Ammon's horn (tissue), 1 donor: ENCODE data around the gene PLA1A.

Experiments
- DNase-seq: peaks from one replicate; pipeline ENCODE4 v3.0.0-alpha.2; 2016; ENCODE audit warnings: low spot score

Gene PLA1A

DNA sequence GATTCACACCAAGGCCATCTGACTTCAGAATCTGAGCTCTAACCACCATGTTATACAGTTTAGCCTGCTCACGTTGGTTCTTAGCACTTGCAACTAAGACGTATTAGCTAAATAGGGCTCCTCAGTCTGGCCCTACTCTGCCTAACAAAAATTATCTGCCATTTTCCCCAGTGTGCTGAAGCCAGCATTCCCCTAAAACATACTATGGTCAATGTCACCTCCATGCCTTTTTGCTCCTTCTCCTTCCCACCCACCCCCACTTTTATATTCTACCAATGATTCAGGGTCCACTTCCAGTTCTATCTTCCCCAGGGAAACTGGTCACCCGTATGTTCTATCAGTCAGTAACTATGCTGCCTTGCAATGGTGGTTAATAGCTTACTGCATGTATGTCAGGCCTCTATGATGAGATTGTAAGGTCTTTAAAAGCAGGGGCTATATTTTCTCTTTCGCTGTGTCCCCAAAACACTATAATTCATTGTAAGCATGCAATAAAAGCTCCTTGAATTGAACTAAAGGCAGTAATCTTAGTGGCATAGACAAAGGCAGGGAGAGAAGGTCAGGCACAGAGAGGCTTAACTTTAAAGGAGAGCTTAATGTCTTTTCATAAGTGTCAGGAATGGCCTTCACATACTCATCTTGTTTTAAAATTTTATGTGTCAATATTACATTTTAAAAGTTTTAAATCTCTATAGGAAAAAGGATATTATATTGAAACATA, 39.4 kb downstream of the PLA1A start:
- no peak for DNase-seq

DNA sequence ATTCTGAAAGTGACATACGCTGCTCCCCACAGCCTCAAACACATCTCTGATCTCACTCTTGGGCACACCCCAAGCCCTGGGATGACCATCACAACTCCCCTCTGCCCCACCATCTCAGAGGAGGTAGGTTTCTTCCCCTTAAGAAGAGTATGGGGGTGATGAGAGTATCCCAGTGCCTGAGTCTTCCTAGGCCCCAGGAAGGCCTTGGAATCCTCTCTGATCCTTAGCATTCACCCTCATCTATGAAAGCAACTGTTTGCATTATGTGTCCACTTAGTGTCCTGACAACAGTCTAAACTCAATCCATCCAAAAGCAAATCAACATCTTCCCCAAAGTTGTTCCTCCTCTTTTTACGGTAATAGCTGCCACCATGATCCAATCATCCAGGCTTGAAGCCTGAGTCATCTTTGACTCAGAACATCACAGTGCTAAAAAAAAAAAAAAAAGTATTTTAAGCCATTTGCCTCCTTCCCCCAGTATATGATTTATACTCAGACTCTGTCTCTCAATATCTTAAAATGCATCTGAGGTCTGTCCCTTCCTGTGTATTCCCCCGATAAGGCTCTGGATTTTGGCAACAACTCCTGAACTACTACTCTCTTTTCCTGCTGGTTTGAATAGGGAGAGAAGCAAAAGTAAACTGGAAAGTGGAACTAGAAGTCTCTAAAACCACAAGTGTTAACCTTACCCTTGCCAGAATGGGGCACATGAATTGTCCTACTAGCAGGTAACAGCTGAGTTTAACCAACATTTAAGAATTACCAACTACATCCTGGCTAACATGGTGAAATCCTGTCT, 40.2 kb downstream of the PLA1A start:
- DNase-seq, result no peak

DNA sequence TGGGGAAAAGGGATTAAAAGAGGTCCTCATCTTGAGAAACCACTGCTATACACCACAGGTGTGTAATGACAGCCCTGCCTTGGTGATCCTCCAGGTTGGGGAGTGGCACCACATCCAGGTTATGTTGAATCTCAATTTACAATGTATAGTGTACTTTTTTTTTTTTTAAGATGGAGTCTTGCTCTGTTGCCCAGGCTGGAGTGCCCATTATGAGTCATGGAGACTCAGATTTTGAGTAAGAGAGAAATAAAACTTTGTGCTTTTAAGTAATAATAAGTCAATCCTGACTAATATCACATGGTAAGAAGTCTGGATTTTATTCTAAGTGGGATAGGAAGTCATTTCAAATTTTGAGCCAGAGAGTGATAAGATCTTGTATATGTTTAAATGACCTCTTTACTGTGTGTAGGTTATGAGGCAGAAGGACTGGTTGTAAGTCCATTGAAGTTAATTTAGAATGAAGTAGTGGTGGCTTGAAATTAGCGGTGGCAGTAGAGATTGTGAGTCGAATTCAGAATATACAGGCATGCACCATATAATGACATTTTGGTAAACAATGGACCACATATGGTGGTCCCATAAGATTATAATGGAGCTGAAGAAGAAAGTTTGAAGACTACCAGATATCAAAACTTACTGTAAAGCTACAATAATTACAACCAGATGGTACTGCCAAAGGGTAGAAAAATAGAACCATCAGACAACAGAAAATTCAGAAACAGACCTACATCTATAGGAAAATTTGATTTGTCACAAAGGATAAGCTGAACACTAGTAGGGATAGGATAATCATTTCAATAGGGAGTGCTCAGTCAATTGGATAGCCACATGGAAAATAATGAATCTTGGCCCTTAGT, 42.0 kb downstream of the PLA1A start:
- no peak for DNase-seq

DNA sequence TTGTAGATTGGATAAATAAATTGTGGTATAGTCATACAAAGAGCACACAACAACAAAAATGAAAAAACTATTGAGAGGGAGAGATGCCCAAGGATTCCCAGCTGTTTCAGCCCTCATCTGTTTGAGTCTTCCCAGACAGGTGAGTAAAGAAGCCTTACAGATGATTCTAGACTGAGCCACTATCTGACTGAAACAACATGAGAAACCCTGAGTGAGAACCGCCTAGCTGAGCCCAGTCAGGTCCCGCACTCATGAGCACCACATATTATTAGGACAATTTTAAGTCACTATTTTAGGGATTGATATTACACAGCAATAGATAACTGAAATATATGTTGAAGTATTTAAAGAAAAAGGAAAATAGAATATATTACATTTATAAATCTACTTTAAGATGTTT, 43.7 kb downstream of the PLA1A start:
- no peak for DNase-seq

DNA sequence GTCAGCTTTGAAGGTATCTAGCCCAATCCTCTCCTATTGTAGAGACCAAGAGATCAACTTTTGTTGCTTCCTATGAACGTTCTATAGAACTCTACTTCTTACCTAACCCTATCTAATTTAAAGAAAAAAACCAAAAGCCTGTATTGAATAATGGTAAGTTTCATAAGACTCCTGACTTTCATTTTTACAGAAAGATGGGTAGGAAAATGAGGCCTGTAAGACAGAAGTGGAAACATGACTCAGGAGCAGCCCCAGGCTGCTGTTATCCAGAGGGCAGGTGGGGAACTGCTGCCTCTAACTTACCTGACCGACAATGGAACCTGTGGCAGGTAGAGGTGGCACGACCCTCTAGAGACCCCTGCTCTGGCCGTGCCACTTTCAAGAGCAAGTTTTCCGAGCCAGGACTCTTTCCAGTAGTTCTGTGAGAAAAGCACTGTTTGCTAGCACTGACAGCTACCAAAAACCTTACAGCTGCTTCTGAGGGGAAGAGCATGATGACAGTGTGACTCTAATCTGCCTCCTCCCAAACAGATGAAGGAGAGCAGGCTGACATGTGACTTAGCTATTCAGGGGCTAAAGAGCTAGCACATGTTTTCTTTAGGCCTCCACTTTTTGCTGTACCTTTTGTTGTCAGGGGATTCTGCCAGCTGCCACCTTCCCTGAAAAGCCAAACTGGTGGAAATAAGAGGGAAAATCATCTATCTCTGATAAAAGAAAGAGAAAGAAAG, 45.2 kb downstream of the PLA1A start:
- DNase-seq, result no peak

DNA sequence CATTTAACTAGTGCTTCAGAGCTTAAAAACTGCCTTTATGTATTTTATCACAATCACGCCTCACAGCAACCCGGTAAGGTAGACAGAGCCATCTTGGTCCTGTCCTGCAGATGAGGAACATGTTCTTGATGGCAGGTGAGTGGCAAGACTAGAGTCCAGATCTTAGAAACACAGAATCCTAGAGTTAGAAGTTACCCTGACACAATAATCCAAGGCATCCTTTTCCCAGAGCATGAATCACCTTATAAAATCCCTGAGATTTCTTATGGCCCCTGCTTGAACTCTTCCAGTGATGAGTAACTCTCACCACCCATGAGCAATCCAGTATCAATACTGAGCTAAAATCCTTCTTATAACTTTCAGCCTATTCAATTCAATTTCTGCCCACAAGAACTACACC, 45.8 kb downstream of the PLA1A start:
- no peak for DNase-seq

DNA sequence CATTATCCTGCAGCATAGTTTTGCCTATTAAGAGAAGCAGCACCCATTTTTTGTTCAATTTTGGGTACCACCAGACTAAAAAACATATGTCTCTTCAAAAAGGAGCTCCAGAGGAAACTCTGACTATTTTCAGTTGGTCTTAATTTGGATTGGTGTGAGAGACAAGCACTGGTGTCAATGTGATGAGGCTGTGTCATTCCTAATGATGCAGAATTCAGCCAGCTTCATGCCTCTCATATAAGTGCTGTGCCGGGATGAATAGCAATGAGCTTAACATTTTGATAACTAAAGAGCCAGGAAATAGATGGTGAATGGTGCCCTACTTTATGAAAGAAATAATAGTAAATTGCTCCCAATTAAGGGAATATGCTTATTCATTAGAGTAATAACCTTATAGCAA, 46.8 kb downstream of the PLA1A start:
- no peak for DNase-seq

DNA sequence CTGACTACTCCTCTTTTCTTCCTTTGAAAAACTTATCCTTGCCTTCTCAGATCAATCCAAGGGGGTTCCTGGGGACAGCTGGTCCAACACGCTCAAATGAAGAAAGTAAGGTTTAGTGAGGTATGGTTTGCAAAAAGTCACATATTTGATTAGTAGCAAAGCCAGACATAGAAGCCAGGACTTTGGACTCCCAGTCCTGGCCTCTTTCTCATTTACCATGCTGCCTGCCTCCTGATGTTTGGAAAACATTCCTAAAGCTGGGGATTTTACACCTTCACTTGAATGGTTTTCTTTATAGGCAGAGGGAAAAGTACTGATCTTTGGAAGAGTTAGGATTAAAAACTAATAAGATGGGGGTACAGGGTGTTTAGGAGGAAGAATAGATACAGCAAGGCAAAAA, 48.1 kb downstream of the PLA1A start:
- DNase-seq, result no peak

DNA sequence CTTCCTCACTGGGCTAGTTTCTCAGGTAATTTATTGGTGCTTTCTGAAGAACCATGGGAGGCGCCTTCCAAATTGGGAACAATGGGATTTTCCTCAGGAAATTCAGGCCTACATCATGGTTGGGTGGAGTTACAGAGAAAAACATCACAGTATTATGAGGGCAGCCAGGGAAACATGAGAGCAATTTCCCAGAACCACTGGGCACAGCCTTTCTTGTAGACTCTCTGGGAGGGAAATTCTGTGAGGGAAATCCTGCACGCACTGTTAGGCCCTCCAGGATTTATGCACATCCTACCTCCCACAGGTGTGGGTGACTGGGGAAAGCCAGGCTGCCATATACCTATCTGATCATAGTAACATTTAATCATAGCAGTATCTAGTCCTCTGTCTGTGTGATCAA, 49.5 kb downstream of the PLA1A start:
- DNase-seq, result no peak

DNA sequence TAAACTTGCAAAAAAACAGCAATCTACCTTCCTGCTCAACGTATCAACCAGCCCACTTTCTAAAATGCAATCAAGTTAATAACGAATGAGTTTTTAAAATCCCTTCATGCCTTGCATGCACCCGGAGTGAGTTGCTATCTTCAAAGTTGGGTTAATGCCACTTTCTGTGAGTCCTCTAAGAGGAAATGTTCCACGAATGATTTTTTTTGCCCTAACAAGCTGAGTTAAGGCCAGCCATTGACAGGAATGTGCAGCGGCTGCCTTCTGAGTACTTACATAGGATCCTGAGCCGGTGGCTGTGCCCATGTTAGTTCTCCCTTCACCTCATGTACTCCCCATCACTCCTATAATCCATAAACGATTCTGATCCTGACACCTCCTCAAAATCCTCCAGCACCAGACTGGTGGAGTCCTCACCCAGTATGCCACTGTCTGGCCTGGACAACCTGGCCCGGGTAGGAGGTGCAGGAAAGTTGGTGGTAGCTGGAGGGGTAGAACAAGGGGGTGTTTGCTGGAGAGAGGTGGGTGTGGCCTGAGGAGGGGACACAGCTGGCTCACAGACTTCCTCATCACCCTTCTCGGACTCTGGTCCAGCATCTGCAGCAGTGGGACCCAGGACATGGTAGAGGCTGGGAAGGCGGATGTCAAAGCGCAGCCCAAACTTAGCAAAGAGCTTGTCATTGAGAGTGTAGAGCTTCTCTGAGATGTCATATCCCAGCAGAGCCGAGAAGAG, 50.3 kb downstream of the PLA1A start:
- DNase-seq, result no peak

DNA sequence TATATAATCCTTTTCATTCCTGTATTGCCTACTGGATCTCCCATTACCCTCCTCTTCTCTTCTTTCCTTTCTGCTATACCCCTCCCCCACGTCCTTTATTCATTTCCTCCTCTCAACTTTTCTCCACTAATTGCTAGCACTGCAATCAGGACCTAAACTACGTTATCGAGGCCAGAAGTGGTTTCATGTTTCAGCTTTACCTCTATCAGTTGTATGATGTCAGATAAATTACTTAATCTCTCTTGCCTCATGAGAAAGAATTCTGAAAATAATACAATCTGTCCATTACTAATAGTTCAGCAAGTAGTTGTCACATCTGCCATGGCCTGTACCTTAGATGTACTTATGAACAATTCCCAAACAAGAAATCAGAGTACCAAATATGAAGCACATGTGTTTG, 52.1 kb downstream of the PLA1A start:
- DNase-seq, result no peak

DNA sequence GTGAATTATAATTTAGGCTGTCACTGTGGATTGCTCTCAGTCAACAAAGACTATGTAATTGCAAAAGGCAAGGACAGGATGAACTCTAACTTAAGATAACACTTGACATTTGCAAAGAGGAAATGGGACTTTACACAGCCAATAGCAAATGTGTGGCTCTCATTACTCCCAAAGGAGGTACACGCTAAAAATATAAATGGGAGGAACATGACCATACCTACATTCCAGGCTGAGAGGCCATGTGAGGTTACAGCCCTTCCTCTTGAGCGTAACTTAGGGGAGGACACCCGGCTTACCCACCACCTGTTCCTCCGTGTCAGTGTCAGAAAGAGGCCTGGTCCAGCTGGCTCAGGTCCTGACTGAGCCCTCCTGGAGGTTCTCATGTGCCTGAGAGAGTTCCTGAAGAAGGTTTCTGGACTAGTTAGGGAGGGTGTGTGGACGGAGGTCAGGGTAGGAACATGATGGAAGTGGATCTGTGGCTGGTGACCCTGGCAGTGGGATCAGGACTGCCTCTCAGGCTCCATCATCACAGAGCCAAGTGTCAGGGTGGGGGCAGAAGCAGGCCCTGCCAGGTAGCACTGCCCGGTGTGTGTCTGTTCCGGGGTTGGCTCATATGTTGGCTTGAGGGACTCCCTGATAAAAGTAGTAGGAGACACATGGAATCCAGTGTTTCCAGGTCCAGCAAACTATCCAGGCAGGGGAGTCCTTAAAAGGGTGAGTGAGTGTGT, 54.8 kb downstream of the PLA1A start:
- no peak for DNase-seq

DNA sequence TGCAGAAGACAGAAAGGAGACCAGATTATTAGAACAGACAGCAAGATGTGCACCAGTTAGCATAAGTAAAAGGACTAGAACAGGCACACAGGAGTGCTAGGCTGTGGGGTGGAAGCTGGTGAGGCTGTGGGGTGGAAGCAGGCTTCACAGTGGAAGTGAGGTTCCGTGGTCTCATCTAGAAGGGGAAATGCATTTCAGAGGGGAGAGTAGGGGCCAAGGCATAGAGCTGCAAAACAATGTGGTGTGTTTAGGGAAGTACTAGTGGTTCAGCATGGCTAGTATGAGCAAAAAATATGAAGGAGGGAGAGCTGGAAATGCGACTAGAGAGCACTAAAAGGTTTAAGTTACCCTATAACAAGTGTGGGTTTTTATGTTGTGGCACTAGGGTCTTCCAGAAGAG, 56.2 kb downstream of the PLA1A start:
- DNase-seq, result peak; percentile 33

DNA sequence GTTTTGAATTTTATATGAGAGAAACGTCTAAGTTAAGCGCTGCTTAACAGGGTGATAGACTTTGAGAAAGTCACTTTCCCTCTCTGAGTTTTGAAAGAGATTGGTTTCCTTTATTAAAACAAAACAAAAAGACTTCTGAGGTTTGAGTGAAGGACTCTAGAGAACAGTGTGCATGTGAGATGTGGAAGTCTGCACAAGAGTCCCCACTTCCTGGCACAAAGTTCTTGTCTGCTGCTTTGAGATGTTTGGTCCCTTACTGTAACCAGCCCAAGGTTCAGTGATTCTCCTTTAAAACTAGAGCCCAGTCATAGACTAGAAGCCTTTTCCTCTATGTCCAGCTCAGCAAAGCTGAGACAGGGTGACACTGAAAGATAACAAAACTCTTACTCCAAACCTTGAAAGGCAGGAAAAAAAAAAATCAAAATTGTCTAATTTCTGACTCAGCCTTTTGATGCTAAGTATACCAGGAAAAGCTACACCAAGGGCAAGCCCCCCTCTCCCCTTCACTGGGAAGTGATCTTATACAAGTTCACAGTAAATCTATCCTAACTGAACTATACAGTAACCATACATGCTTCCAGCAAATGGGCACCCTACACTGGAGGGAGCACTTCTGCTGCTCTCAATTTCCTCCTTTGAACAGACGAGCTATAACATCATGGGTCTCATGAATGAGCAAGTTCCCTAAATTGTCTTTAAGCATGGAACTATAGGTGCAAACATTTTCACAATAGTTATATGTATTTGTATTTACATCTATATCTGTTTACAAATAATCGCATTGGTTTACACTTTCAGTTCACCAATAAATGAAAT, 60.4 kb downstream of the PLA1A start:
- DNase-seq, result peak; percentile 29

DNA sequence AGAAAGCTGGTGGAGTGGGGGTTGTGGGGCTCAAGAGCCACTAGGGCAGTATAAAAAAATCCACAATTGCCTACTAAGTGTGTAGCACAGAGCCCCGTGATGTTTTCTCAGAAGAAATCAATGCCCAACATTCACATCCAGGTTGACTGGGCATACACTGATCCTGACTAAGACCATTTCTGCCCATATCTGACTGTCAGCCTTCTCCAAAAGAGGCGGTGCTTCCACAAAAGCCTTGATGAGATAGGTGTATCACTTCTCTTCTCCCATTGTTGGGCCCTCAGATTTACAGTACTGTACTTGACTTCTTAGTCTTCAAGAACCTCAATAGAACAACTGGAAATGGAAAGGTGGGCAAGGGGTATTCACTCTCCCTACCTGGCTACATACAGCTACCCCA, 61.3 kb downstream of the PLA1A start:
- DNase-seq, result no peak

DNA sequence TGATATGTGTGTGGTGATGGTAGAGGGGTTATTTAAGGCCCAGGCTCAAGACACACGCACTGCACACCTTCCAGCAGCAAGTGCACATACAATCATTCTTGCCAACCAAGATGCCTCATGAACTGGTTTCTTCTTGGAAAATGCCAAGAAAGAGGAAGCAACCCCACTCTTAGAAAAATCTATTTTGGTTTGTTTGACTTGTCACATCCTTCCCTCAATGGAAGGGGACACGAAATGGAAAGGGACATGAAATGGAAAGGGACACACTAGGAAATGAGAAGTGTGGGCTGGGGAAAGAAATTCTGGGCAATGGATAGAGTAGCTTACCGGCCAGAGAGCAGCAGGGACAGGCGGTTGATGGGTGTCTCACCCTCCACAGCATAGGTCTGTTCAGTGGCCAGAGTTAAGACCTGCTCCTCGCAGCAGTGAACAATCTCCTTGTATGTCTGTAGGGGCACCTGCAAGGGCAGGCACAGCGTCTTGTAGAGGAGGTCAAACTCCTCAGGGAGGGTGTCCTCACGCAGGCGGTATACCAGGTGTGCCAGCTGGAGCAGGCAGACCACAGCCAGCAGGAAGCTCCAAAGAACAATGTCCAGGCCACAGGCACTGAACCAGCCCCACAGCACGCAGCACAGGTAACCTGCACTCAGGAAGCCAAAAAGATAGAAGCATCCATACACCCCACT, 62.1 kb downstream of the PLA1A start:
- DNase-seq, result no peak

DNA sequence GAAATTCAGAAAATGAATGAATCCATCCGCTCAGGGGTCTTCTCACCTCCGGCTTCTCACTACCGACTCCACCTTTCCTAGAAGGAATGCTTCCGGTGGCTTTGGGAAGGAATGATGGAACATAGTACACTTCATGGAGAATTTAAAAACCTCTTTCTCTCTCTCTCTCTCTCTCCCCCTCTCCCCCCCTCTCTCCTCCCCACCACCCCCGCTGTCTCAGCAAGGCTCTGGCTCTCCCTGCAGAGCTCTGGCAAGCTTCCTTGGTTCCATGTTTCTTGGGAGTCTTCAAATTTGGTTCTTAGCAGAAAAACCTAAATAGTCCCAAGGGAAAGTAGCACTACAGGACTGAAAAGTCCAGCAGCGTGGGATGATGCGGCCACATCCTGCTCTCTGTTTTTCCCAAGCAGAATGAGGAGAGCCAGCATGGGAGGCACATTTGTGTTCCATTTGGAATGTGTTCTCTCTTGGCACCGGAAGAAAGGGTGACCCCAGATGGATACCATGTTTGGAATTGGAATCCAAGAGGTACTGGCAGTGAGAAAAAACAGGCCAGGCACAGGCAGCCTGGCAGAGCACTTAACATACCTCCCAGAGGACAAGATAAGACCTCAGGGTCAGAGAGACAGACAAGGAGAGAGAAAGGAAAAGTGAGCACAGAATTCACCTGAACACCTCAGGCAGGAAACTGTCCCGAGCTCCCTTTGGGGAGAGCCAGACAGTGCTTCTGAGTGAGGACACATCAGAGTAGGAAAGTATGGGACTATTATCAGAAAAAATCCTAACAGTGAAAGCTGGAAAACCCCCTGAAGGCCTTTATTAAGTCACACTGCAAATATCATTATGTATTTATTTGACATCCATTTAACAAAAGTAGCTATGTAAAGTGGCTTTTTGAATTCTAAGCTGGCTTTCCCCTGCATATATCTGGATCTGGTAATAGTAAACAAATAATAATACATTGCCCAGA, 63.1 kb downstream of the PLA1A start, which contains the start of gene POPDC2:
Gene POPDC2, minus strand, starts transcription at position 116 of the 967 bp plus-strand sequence. CDS start 166 bp downstream, outside the sequence.
- no peak for DNase-seq
